Right lobe of liver (tissue), 4 donors: ENCODE measurements around the gene RPS14.

Experiments
- POLR2A ChIP-seq: fragments of 450-650 bp; IDR thresholded peaks from one replicate; pipeline ENCODE4 v1.6.1; 2017; ENCODE audit warnings: antibody characterized with exemption, mild to moderate bottlenecking
- TF ChIP-seq, protein P1 (sequence below), 4 donors: fragments of 200-600 bp in 3 of 4; fragments of 450-650 bp in 1 of 4; IDR thresholded peaks; one replicate each; pipeline versions ENCODE4 v1.5.1 to v1.8.0; 2016 to 2022; ENCODE audit warnings: antibody characterized with exemption in 4 of 4, mild to moderate bottlenecking in 2 of 4
- donor health status: DM: no; HTN: no; CAD: no.
- donor health status: DM: no; HTN: no; CAD: no.
- donor health status: DM: no; HTN: yes; CAD: no.

DNA sequence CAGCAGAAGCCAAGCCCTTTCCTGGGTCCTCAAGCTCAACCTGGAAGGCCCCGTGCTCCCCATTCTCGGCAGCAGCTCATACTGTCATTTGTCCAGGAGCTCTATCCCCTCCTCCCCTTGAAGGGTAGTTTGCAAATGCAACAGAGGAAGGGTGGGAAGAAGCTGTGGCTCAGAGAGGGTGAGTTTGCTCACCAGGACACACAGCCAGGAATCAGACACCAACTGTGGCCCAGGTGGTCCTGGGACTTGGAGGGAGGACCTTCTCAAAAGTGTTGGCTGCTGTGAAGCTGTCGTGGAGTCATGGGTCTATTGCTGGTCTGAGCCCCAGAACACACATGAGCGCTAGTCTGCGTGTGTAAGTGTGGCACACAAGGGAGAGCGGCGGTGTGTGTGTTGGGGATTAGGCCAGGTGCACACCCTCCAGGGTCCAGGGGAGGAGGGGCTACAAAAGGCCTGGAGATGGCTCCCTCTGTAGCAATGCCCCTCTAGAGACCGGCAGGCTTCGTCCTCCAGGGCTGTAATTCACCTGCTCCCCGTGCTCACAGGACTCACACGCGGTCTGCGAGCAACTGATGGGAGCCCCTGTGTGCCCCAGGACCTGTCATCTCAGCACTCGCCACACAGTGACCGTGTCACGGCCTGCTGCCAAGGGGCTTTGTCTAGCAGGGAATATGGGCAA is 8.2 kb upstream of the RPS14 start:
- TF ChIP-seq, protein P1, sequence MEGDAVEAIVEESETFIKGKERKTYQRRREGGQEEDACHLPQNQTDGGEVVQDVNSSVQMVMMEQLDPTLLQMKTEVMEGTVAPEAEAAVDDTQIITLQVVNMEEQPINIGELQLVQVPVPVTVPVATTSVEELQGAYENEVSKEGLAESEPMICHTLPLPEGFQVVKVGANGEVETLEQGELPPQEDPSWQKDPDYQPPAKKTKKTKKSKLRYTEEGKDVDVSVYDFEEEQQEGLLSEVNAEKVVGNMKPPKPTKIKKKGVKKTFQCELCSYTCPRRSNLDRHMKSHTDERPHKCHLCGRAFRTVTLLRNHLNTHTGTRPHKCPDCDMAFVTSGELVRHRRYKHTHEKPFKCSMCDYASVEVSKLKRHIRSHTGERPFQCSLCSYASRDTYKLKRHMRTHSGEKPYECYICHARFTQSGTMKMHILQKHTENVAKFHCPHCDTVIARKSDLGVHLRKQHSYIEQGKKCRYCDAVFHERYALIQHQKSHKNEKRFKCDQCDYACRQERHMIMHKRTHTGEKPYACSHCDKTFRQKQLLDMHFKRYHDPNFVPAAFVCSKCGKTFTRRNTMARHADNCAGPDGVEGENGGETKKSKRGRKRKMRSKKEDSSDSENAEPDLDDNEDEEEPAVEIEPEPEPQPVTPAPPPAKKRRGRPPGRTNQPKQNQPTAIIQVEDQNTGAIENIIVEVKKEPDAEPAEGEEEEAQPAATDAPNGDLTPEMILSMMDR (IDR thresholded peaks at IDR 0.05), result no peak
- TF ChIP-seq POLR2A, result no peak
